ENCODE measurements around the gene CPNE8.
"Not testable (repeated sequence)": the region's sequence is repeated elsewhere in the genome, so short reads cannot be mapped to it uniquely, and the experiment has no call there.

Gene CPNE8

DNA sequence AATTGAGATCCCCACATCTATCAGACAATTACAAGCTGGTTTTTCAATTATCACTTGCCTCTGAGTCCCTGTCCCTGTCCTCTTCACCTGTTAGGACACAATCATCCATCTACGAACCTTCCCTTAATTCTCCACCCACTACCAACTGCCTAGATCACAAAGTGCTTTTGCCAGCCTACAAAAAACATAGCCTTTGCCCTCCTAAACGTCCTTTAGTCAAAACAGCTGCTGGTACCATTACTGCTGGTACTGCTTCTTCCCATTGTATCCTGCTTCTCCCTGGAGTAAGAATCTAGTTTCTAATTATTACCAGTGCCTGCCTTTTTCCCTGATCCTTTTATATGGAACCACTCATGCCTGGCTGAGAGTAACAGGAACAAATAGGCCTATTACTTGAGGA is 82.1 kb downstream of the CPNE8 start:
- DNase-seq, result no peak

DNA sequence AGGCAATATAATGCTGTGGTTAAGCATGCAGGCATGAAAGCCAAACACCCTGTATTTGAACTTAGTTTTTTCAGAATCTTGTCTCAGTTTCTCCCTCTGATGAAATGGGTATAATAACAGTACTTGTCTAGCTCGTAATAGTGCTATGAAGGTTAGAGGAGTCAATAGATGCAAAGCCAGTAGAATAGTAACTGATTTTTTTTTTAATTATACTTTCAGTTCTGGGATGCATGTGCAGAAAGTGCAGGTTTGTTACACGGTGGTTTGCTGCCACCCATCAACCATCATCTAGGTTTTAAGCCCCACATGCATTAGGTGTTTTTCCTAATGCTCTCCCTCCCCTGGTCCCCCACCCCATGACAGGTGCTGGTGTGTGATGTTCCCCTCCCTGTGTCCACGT is 87.4 kb downstream of the CPNE8 start:
- no peak for DNase-seq

DNA sequence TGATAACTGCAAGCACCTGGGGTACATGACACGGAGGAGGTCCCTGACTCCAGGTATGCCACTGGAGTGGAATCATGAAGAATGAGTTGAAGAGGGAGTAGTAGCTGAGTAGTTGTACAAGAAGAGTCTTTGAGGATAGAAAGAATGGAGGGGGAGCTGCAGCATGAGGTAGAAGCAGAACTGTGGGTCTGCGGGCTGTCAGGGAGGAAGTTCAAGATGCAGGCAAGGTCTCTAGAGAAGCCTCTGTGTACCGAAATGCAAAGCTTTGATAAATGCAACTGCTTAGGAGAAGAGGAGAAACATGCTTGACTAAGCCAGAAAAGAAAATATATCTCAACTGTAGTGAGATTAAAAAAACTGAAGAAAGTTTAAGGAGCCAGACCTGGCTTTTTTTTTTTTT is 91.5 kb downstream of the CPNE8 start:
- DNase-seq, result no peak

DNA sequence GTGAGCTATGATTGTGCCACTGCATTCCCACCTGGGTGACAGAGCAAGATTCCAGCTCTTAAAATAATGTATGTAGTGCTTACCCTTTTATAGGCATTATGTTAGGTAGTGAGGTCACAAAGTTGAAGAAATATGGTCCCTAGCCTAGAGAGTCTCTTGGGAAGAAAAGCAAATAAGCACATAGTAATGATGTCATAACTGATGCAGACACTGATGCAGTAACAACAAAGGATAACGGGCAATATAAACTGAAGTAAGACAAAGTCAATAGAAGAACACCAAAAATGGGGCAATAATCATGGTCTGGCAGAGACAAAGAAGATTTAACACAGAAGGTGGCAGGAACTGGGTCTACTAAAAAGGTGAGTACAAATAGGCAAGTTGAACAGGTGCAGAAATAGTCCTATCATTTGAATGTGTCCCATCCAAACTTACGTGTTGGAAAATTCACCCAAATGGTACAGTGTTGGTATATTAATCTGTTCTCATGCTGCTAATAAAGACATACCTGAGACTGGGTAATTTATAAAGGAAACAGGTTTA is 93.5 kb downstream of the CPNE8 start:
- no peak for DNase-seq

DNA sequence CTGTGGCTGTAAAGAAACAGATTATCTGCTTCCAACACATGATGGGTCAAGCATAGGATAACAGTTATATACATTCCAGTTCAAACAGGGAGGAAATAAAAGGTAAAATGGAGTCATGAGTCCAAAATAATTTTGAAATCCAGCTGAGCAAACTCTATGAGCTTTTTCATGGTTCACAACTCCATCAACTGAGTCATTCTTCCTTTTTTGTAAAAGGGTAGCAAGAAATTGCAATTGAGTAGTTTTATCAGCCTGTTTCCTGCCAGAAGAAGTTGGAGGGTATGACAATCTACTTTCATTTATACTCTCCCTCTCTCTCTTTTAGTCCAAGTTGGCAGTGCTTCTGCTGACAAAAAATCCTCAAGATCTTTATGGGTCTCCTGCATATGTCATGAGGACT is 95.6 kb downstream of the CPNE8 start:
- no peak for DNase-seq

DNA sequence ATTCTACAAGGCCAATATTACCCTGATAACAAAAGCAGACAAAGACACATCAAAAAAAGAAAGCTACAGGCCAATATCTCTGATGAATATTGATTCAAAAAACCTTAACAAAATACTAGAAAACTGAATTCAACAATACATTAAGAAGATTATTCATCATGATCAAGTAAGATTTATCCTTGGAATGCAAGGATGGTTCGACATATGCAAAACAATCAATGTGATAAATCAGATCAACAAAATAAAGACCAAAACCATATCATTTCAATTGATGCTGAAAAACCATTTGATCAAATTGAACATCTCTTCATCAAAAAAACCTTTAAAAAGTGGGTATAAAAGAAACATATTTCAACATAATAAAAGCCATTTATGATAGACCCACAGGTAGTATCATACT is 117.3 kb downstream of the CPNE8 start:
- DNase-seq, result no peak

DNA sequence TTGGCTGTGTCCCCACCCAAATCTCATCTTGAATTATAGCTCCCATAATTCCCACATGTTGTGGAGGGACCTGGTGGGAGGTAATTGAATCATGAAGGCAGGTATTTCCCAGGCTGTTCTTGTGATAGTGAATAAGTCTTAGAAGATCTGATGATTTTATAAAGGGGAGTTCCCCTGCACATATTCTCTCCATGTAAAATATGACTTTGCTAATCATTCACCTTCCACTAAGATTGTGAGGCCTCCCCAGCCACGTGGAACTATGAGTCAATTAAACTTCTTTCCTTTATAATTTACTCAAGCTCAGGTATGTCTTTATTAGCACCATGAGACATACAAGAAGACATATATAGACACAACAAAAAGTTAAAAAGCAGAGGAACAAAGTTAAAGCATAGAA is 120.0 kb downstream of the CPNE8 start:
- no peak for DNase-seq

DNA sequence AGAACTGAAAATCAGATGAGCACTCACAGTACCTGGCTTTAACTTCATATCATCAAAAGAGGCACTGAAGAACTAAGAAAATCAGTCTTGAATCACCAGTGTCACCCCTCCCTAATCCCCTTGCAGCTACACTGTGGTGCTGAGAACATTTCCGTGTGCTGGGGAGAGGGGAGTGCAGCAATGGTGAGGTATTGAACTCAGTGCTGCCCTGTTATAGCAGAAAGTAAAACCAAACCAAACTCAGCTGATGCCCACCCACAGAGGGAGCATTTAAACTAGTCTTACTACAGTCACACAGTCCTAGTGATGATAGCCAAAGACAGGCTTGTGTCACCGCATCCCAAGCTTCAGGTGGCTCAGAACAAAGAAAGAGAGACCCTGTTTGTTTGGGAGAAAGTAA is 122.1 kb downstream of the CPNE8 start:
- no peak for DNase-seq

DNA sequence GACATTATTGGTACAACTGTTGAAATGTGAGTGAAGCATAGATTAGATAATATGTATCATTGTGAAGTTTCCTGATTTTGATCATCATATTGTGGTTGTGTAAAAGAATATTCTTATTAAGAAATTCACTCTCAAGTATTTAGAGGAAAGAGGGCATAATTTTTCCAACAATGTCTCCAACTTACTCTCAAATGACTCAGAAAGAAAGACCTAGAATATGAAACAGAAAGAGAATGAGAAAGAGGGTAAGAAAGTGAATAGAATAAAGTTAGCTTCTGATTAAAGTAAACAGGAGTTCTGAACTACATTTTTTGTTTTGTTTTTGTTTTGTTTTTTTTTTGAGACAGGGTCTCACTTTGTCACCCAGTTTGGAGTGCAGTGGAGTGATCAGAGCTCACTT is 123.0 kb downstream of the CPNE8 start:
- no peak for DNase-seq

DNA sequence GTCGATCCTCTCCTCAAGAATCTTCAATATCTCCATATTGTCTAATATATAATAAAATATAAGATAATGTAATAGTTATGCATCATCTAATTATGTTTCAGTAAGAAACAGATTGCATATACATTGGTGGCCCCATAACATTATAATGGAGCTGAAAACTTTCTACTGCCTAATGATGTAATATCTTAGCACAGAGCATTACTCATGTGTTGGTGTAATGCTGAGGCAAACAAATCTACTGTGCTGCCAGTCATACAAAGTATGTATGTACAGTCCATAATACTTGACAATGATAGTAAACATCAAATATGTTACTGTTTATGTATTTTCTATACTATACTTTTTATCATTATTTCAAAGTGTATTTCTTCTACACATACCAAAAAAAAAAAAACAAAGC is 128.7 kb downstream of the CPNE8 start:
- no peak for DNase-seq

DNA sequence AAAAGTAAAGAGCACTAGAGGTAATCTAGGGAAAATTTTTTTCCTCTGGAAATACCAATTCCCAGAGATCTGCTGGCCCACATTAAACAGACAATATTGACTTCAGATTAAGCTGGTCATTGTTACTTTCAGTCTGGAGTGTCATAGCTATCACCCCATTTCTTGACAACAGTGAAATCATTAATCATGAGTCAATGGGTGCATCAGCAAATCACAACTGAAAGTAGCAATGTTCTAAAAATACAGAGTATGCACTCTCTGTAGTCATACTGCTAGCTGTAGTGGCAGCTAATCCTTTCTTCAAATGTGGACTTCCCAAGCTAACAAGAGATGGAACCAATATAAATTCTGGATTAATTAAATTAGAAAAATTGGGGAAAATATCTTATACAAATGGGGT is 129.9 kb downstream of the CPNE8 start:
- no peak for DNase-seq

DNA sequence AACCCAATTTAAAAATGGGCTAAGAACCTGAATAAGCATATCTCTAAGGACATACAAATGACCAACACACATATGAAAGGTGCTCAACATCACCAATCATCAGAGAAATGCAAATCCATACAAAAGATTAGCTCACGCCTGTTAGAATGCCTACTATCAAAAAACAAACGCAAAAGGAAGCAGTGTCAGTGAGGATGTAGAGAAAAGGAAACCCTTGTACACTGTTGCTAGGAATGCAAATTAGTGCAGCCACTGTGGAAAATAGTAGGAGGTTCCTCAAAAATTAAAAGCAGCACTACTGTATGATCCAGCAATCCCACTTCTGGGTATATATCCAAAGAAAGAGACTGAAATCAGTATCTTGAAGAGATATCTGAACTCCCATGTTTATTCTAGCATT is 133.0 kb downstream of the CPNE8 start:
- no peak for DNase-seq

DNA sequence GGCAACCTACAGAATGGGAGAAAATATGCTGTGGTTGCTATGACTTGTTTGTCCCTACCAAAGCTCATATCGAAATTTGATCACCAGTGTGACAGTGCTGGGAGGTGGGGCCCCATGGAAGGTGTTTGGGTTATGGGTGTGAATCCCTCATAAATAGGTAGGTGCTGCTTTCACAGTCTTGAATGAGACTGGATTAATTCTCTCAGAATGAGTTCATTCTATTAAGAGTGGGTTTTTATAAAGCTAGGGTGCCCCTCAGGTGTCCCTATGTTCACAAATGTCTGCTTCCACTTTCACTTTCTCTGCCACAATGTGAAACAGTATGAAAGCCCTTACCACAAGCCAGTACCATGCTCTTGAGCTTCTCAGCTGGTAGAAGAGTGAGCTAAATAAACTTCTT is 133.5 kb downstream of the CPNE8 start:
- no peak for DNase-seq

DNA sequence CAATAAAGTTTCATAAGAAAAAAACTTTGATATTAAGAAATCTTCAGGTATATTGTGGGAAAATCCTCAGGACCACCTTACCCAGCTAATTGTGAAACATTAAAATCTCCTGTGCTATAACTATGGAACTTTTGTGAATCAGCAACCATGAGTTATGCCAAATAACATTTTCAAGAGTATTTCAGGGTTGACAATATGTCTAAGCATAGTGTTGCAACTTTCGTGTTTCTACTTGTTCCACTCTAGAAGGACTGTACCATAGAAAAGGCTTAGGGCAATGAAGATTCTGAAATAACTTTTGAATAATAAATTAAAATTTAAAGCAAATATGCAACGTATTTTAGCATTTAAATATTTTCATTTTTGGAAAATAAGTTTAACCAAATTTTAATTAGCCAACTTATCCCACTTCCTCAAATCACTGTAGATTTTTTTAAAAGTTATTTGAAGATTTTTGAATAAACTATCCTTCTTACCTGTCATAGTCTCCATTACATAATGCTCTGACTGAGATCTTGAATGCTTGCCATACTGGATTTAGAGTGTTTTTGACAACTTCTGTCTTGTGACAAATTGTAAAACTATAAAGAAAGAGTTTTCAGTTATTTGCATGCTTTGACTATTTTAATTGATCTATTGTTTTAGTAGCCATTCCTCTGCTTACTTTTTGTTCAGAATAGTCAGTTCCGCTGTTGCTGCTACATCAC is 143.6 kb downstream of the CPNE8 start:
- no peak for DNase-seq

DNA sequence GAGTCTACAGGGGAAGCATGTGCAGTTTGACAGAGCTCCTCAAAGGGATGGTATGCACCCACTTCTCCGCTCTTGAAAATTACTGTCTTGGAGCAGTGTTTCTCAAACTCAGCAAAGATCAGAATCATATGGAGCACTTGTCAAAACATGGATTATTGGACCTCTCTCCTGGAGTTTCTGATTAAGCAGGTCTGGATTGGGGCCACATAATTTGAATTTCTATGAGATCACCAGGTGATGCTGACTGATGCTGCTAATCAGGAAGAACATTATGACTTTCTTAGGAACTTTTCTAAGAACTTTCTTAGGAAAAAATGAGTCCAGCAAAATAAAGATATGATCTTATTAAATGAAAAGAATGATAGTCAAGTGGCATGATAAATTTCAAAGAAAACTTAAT is 144.3 kb downstream of the CPNE8 start:
- DNase-seq, result no peak

DNA sequence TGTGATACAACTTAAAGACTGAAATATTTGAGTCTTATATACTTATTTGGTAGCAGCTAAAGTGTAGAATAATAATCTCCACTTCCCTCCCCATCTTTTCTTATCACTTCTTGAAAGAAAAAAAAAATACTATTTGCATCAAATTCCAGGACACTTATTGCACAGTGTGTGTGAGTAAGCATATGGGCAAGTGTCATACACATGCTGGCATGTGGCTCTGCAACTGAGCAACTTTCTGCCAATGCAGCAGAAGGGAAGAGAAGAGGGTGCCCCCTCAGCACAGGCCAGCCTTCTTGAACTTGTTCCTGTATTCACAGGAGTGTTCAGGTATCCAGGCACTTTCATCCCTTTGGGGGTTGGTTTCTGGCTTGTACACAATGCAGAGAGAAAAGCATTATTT is 145.8 kb downstream of the CPNE8 start:
- DNase-seq, result no peak

DNA sequence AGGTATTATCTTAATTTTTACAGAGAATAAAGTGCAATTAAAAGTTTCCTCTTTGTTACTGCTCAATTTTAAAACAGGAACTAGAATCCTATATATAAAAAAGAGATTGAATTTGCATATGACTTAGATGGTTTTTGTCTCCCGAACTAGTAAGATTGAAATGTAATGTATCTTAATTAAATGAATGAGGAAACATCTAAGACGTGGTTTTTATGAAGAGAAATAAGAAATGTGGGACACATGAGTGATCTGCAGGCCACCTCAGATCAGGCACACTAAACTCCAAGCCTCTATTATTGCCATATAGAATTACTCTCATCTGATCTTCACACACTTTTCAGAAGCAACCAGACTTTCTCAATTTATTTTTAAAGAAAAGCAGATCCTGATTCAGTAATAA is 158.6 kb downstream of the CPNE8 start:
- no peak for DNase-seq

DNA sequence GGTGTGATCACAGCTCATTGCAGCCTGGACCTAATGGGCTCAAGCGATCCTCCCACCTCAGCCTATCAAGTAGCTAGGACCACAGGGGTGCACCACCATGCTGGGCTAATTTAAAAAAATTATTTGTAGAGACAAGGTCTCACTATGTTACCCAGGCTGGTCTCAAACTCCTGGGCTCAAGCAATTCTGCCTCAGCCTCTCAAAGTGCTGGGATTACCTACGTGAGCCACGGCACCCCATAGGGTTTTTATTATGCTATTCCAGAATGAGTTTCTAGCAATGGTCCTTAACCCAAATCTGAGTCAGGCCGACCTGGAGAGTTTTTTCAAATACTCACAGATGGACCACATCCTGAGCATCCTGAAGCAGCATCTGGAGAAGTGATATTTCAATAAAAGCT is 159.8 kb downstream of the CPNE8 start:
- DNase-seq, result no peak

DNA sequence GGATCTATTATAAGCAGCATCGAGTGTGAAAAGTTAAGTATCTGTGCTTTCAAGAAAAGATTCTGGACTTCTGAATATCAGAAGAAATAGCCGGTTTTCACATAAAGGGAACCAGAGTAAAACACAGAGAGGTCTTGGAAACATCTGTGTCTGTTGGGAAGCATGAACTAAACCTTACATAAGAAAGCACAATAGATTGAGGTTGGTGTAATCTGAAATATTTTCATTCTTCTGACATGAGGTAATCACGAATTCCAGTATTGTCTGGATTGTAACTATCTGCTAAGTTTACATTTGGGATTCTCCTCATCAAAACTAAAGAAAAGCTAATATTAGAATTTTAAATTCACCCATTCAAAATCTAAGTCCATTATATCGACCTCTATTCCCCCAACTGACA is 161.3 kb downstream of the CPNE8 start:
- no peak for DNase-seq

DNA sequence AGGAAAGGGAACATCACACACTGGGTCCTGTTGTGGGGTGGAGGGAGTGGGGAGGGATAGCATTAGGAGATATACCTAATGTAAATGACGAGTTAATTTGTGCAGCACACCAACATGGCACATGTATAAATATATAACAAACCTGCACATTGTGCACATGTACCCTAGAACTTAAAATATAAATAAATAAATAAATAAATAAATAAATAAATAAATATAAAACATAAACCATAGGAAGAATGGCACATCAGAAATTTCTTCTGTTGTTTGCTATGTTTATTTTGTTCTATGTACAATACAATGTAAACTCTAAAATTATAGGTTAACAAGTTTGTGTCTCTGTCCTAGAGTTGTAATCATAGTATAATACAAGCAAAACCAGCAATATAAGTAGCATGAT is 162.9 kb downstream of the CPNE8 start:
- not testable (repeated sequence) for DNase-seq

DNA sequence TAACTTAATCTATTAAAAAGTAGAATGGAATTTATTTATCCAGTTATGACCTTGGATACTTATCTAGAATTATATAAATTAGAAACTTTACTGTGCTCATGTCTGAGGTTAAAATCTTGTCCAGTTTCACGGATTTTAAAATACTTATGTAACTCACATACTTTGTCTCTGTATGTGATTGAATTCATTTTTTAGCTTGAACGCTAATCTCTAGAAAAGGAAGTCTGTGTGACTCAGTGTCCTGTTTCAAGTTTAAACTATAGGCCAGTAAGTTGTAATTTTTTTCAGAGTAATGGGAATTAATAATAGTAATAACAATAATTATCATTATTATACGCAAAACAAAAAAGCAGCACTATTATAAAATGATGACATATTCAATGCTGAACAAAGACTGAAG is 168.6 kb downstream of the CPNE8 start:
- no peak for DNase-seq

DNA sequence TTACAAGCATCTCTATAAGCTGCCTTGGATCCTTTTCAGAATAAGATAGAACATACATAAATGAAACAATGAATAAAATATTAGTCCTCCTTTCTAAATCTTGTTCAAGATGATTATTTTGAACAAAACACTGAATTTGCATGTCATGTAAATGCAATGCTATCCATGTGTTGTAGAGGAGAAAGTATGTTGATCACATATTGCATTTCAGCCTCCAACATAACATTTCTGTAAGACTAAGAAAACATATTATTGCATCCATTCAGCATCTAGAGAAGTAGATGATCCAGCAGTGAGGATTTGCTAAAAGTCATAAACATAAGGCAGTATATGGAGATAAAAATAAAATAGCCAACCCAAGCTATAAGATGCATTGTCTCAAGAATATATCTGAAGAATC is 172.6 kb downstream of the CPNE8 start:
- DNase-seq, result no peak

DNA sequence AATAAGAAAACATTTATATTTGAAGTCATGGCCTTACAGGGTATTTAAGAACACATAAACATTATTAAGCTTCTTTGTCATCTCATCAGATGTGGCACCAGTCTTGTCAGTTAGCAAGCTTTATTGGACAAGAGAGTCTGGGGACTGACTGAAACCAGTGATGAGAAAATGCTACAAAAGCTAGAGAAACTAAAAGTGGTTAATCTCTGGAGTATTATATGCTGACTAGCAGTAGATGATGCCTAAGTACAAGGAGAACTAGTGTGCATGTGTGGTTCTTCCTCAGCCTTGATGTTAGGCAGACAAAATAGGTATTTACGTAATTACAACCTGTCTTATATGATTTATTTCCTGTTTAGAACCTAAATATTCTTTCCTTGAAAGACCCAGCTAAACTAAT is 176.5 kb downstream of the CPNE8 start:
- DNase-seq, result no peak

DNA sequence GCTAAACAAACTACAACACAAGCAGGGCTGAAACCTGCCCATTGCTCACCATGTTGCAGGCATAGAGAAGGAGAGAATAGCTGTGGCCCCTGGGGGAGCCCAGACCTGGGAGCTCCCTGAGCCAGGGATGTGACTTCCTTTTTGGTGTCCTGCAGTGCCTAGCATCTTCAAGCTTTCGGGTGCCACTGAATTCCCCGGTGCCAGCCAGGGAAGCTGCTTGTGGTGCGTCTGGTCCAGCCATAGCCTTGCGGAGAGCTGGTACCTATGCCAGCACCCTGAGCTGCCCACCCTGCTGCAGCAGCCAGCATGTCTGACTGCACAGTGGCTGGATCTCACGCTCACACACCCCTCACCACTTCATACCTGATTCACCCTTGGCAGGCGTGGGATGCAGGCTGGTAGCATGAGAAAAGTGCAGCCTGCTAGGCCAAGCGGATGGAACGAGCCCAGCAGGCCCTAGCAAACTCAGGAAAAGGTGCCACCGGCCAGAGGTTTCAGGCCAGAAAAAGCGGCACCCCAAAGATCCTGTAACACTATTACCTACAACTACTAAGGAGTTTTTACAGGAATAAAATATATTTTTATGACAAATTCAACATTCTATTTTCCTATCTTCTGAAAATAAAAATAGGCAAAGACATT is 183.7 kb downstream of the CPNE8 start:
- DNase-seq, result no peak

DNA sequence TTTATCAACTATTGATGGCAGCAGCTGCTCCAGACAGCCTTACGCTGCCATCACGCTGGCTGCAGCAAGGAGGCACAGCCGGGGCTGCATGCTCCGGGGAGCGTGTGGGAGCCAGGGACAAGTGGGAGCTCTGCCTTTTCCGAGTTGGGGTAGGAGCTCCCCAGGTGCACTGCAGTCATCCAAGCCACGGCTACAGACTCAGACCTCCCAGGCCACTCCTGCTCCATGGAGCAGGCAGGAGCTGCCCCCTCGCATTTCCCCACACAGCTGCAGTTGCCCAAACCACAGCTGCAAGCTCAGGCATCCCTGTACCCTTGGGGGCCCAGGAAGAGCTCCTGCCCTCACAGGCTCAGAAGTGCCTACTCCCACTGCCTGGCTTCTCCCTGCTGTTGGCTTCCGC is 184.7 kb downstream of the CPNE8 start:
- no peak for DNase-seq
